NCI-H128 (cell line): ENCODE results near the gene GAB2.

ENCODE experiments used
- DNase-seq: peaks from one replicate; lab custom pipeline; 2025; ENCODE audit not compliant: unreplicated experiment; lab: John Stamatoyannopoulos, UW

The GAB2 gene

GRCh38 chr11:78402847-78403246, 14.8 kb downstream of the GAB2 start:
- no peak for DNase-seq

GRCh38 chr11:78400702-78401101, 16.9 kb downstream of the GAB2 start:
- no peak for DNase-seq

DNA sequence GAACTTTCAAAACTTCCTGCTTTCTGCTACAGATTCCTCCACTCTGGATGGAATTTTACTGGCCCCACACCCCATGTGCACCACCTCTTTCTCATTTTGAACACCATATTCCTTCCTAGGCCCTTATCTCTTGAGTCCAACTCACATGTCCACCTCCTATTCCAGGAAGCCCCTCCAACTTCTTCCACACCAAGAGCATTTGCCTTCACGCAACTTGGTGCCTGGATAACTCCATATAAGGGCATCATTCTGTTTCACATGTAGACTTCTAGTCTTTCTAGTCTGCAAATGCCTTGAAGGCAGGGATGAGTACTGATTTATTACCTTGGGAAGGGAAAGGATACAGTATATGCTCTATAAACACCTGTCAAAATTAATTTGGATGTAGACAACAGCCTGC, 17.5 kb downstream of the GAB2 start:
- no peak for DNase-seq

GRCh38 chr11:78399136-78399535, 18.5 kb downstream of the GAB2 start:
- DNase-seq: no peak

DNA sequence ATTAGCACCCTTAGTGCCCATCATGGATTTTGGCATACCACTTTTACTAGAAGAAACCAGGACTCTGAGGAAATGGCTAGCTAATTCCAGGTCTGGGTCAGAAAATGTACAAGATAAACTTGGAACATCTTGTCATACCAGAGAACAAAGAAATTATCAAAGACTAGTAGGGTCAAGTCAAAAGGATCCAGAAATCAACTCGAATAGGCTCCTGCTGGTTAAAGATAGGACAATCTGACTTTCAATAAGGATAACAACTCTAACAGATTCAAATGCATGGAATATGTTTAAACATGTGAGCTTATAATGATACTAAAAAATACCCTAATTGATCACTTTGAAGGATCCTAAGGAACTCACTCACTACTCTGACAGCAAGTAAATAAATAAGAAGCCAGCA, 18.9 kb downstream of the GAB2 start:
- no peak for DNase-seq

- DNase-seq: no peak
These were observed 20.2 kb downstream of the GAB2 start for GRCh38 chr11:78397398-78397797.

- no peak for DNase-seq
These were observed 22.0 kb downstream of the GAB2 start for GRCh38 chr11:78395597-78395996.

DNA sequence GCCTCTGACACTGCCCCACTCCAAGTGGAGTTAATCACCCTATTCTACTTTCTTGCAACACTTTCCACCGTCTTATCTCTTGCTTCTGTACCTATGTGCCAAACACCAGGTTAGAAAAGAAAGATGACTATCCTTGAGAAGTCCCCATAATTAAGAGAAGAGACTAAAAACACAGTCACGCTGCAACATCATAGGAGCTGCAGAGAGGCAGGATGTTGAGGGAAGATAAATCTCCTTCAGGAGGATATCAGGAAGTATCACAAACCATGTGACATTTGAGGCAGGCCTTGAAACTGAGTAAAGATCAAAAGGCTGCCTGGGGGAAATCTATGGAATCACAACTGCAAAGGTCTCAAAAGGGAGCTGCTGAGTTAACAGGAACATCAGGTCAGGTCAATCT, 24.8 kb downstream of the GAB2 start:
- no peak for DNase-seq

GRCh38 chr11:78391424-78391823, 26.2 kb downstream of the GAB2 start:
- no peak for DNase-seq

DNA sequence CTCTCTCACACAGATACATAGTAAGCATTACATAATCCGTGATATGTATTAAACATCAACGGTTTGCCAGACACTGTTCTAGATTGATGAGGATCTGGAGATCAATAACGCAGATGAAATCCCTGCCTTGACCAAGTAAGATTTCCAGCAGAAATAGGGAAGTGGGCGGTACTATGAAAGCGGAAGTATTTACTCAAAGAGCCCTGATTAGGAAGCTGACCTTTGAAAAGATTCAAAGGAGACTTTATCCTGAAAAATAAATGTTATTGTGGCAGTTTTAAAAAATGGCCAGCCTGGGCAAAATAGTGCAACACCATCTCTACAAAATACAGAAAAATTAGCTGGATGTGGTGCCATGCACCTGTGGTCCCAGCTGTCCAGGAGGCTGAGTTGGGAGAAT, 26.8 kb downstream of the GAB2 start:
- DNase-seq: no peak

GRCh38 chr11:78386215-78386941, 31.2 kb downstream of the GAB2 start:
- no peak for DNase-seq

GRCh38 chr11:78385205-78385604, 32.4 kb downstream of the GAB2 start:
- DNase-seq: no peak

DNA sequence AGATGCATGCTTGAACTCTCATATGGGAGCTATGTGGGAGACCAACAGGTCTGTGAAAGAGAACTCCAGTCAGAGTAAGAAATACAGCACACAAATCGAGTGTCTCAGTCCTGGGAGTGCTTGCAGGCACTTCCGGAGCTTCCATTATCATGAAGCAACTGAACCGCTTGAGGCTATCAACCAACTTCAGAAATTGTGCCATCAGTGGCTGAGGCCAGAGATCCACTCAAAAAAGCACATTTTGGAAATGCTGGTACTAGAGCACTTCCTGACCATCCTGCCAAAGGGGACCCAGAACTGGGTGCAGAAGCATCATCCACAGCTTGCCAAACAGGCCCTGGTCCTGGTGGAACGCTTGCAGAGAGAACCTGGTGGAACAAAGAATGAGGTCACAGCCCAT, 33.4 kb downstream of the GAB2 start:
- no peak for DNase-seq

DNA sequence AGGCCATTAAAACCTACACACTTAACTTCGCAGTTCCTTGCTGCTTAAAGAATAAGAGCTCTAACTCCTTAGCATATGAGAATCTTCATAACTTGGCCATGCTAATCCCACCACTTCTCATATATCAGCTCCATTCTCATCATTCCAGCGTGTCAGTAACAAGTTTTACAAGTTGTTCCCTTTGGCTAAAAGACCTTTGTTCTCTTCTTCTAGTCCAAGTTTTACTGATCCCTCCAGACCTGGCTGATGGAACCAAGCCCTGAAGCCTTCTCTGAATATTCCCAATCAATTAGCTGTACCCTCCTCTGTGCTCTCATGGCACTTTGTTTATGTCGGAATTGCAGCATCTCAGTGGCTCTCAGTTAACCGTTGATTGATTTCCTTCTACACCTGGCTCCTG, 35.8 kb downstream of the GAB2 start:
- no peak for DNase-seq

- DNase-seq: no peak
These were observed 37.0 kb downstream of the GAB2 start for GRCh38 chr11:78380615-78381051.

DNA sequence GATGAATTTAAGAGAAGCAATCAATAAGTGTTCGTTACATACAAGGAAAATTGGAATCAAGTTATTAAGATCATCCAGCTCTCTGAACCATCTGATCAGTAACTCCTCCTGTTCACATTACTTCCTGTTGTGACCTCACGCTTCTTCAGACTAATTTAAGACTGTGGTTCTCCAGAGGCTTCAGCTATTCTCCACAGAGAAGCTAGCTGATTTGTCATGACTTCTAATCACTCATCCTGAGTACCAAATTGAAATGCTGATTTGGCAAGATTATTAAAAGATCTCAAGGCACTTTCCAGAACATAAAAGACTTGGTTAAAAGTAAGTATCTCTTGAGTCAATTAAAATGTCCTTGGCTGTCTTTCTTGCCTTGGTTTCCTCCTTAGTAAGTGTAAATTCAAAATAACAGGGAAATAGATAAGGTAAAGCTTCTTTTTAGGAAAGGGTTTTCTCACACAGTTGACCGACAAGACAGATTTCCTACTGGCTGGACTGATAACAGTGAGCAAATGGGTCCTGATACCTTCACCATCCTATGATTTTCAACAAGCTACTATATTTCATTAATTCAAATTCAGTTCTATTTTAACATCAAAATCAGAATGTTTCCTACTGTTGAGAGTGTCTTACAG, 38.5 kb downstream of the GAB2 start:
- DNase-seq: no peak

DNA sequence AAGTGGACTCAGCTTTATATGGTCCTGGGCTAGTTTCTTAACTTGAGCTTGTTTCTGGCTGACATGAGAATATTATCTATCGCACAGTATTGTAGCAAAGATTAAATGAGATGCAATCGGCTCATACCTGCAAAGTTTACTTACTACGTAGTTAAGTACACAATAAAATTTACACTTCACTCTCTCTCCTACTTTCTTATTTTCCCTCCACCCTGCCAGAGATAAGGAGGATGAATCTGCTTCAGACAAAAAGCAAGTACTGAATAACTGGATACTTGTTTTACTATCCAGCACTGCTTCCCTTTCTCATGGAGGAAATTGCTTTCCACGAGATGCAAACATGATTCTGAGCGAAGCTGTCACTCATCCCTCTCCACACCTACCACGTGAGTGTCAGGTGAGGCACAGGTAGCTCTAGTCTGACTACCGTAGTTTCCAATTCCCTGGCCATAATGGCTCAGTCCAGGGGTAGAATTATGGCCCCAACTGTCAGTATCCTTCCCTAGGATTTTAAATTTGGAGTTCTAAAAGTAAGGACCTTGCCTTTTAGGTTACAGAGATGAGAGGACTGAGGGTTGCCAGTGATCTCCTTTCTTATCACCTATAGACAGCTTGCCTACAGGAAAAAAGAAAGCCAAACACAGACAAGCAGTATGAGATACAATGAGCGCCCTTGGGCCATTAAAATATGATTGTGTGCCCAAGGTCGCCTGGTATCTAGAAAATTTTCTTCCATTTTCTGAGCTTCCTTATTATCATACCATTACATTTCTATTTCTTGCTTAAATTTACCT, 39.8 kb downstream of the GAB2 start:
- no peak for DNase-seq

GRCh38 chr11:78376858-78377257, 40.8 kb downstream of the GAB2 start:
- no peak for DNase-seq

- no peak for DNase-seq
These were observed 42.7 kb downstream of the GAB2 start for GRCh38 chr11:78374917-78375316.

DNA sequence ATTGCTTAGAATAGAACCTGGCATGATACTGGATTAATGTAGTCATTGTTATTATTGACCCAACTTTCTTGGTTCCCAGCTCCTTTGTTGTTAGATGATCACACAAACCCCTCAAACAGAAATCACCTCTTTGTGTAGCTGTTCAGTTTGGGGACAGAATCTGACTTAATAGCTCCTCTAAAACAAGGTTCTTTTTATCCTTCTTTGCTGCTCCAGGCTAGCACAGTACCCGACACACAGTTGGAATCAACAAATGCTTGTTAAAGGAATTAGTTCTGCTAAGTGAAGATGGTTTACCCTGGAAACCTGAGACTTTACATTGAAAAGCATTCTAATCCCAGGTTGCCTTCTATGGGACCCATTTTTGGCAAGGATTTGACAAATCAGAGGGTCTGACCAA, 43.9 kb downstream of the GAB2 start:
- no peak for DNase-seq

GRCh38 chr11:78372114-78372768, 45.4 kb downstream of the GAB2 start:
- DNase-seq: no peak
